Endothelial cell of umbilical vein (primary cell): ENCODE data around the gene COL18A1.

Experiments
- EZH2 ChIP-seq: IDR thresholded peaks from 2 replicates; pipeline ENCODE4 v1.6.1; 2012; ENCODE audit warnings: borderline replicate concordance, low read depth, mild to moderate bottlenecking, moderate library complexity, low read length, inconsistent platforms; ENCODE audit not compliant: severe bottlenecking
- POLR2A ChIP-seq: IDR thresholded peaks from 2 replicates; pipeline ENCODE4 v1.6.1; 2012; ENCODE audit warnings: low read depth, mild to moderate bottlenecking, control low read depth, low read length
- POLR2AphosphoS5 ChIP-seq: IDR thresholded peaks from 2 replicates; pipeline ENCODE4 v1.6.1; 2012; ENCODE audit warnings: low read depth, mild to moderate bottlenecking, control low read depth, low read length, moderate library complexity; ENCODE audit not compliant: insufficient read depth
- TF ChIP-seq, protein P1 (sequence below), 2 donors: IDR thresholded peaks; 1 replicate in 1 of 2; 2 replicates in 1 of 2; pipeline ENCODE4 v1.5.1; 2011; ENCODE audit warnings: low read length in 2 of 2, mild to moderate bottlenecking in 2 of 2, moderate library complexity in 2 of 2, control low read depth in 1 of 2, inconsistent platforms in 1 of 2, low read depth in 1 of 2; ENCODE audit not compliant: insufficient read depth in 1 of 2; ENCODE audit errors: extremely low read depth in 1 of 2
- TF ChIP-seq, protein P2 (sequence below): IDR thresholded peaks from 2 replicates; pipeline ENCODE4 v1.6.1; 2011; ENCODE audit not compliant: insufficient read depth, insufficient read length

DNA sequence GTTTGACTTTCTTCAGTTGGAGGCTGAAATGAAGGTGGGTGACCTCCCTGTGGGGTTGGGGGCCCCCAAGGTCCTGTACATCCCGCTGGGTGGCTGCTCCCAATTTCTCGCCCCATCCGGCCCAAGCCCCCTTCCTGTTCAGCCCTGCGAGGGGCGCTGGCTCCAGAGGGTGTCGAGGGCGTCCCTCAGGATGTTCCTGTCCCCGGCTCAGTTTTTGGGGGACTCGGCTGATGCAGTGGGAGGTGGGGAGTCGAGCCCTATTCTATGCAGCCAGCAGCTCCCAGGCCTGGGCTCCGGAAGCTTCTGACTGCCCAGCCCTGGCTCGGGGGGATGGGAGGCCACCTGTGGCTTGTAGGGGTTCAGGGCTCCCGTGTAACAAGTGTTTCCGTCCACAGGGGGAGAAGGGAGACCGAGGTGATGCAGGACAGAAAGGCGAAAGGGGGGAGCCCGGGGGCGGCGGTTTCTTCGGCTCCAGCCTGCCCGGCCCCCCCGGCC lies 99.1 kb downstream of the COL18A1 start:
- TF ChIP-seq, protein P1, sequence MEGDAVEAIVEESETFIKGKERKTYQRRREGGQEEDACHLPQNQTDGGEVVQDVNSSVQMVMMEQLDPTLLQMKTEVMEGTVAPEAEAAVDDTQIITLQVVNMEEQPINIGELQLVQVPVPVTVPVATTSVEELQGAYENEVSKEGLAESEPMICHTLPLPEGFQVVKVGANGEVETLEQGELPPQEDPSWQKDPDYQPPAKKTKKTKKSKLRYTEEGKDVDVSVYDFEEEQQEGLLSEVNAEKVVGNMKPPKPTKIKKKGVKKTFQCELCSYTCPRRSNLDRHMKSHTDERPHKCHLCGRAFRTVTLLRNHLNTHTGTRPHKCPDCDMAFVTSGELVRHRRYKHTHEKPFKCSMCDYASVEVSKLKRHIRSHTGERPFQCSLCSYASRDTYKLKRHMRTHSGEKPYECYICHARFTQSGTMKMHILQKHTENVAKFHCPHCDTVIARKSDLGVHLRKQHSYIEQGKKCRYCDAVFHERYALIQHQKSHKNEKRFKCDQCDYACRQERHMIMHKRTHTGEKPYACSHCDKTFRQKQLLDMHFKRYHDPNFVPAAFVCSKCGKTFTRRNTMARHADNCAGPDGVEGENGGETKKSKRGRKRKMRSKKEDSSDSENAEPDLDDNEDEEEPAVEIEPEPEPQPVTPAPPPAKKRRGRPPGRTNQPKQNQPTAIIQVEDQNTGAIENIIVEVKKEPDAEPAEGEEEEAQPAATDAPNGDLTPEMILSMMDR (IDR thresholded peaks at IDR 0.05; ENCODE audit: extremely low read depth in 1 of 2, insufficient read depth in 1 of 2, low read depth in 1 of 2, low read length in 2 of 2), result no peak
- TF ChIP-seq, protein P2, sequence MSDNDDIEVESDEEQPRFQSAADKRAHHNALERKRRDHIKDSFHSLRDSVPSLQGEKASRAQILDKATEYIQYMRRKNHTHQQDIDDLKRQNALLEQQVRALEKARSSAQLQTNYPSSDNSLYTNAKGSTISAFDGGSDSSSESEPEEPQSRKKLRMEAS, result no peak
- TF ChIP-seq POLR2AphosphoS5 (no peak), POLR2A (no peak), EZH2 (no peak)
